ENCODE results near the gene STAC2. TPM values are rescaled to one million over a fixed set of nuclear protein-coding genes. Genes with fewer than 3 reads are reported as not detected.
A peak's percentile ranks its signal among the peaks of the same experiment; 100 is the strongest.

Gene STAC2
- polyA plus RNA-seq, 1 donor from 2014 or later = not detected

DNA sequence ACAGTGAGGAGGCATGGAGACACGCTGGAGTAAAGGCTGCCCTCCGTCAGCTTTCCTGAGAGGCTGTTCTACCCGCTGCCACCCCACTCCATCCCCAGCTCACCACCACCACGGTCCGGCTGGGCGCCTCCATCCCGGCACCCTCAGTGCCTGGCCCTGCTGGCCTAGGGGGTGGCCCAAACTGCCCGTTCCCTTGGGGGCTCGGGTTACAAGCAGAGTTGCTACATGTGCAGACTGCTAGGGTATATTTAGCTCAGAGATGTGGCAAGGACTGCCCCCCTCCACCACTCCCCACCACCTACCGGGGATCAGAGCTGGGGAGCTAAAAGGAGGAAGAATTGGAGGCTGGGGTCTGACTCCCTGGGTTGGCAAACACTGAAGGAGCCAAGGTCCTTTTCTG is 32.4 kb downstream of the STAC2 start:
- H3K27ac Mint-ChIP-seq = peak overlapping the region in 1 of 3 donors; percentile 15
- H3K9me3 Mint-ChIP-seq = no peaks in the 10 kb centered on the region
- H3K4me3 Mint-ChIP-seq = peak overlapping the region in 1 of 4 donors; percentile 11

DNA sequence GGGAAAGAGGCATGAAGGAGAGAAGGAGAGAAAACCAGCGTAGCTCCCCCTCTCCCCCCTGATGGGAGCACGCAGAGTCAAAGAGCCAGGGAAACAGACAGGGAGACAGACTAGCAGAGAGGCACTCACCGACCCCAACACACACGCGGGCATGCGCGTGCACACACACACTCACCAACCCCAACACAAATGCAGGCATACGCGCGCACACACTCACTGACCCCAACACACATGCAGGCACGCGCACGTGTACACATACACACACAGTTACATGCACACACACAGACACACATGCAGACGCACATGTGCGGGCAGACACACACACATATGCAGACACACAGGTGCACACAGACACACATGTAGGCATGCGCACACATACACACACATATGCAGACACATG is 32.8 kb downstream of the STAC2 start:
- H3K36me3 Mint-ChIP-seq = peaks cover 3% of the 10 kb centered on the region
- H3K9me3 Mint-ChIP-seq = no peaks in the 10 kb centered on the region
- peak overlapping the region in 1 of 4 donors; percentile 11 for H3K4me3 Mint-ChIP-seq
- peak overlapping the region in 2 of 3 donors; percentile 15 to 73 for H3K27ac Mint-ChIP-seq
- no peaks in the 10 kb centered on the region for H3K27me3 Mint-ChIP-seq
- H3K4me1 Mint-ChIP-seq = peaks cover 7 to 9% (median 7%) of the 10 kb centered on the region in 3 donors

More for the DNA sequence above, 32.4 kb downstream of the STAC2 start:
- Mint-ChIP-seq H3K27me3 (no peaks in the 10 kb centered on the region), H3K4me1 (peaks cover 7 to 11% (median 7%) of the 10 kb centered on the region in 3 donors), H3K36me3 (peaks cover 3% of the 10 kb centered on the region)

DNA sequence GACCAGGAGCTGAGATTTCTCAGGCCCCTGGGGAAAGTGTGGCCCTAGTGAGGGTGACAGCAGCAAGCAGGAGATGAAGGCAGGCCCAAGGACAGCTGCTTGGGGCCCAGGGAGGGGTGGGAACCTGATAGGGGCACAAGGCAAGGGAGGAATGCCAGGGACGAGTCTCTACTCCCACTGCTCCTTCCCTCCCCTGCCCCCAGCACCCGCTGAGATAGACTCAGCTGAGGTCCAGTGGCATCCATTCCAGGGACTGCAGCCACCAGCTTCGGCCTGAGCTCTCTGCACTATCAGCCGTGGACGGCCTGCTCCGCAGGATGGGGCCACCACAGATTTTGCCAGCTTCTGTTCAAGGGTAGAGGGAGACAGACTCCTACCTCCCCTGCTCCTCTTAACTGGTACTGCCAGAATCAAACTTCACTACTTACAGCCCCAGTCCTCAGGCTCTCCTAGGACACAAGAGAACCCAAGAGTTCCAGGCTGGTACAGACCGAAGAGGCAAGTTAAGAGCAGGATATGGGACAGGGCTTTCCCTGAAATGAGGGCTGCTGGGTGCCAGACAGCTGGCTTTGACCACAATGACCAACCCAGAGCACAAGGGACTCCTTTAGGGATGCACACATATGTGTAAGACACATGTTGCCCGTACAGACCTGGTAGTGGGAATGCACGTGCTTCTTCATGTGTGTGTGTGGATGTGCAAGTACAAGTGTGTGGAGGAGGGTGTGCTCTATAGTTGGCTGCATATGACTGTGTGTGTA is 33.8 kb downstream of the STAC2 start:
- H3K9me3 Mint-ChIP-seq = no peaks in the 10 kb centered on the region

DNA sequence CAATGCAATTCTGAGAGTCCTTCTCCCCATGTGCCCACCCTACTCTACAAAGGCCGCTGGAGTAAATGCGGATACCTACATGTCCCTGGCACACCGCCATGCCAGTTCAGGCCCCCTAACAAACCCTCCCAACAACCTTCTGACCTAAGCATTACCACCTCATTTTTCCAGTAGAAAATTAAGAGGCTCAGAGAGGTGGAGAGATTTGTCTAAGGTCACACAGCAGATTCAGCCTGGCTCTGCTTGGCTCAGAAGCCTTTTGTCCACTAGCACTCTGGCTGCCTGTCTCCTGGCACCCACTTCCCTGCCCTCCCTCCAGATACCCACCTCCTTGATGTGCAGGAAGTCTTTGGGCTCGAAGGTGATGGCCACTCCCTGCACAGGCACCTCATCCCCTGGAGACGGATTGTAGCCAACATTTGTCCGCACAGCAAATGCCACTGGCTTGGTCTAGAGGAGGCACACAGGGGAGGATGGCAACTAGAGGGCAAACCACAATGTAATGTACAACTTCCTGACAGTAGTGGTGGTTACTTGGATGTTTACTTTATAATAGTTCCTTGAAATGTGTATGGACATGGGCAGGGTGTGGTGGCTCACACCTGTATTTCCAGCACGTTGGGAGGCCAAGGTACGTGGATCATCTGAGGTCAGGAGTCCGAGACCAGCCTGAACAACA is 38.5 kb downstream of the STAC2 start:
- no peak overlapping the region for H3K27ac Mint-ChIP-seq
- no peaks in the 10 kb centered on the region for H3K9me3 Mint-ChIP-seq
- H3K36me3 Mint-ChIP-seq = peaks cover 6% of the 10 kb centered on the region
- H3K4me1 Mint-ChIP-seq = peaks cover 0 to 2% (median 1%) of the 10 kb centered on the region in 3 donors
- H3K4me3 Mint-ChIP-seq = no peak overlapping the region
- H3K27me3 Mint-ChIP-seq = no peaks in the 10 kb centered on the region

More for the DNA sequence above, 33.8 kb downstream of the STAC2 start:
- Mint-ChIP-seq H3K4me3 (peak overlapping the region in 2 of 4 donors; percentile 23 to 40), H3K36me3 (peaks cover 5% of the 10 kb centered on the region), H3K27me3 (no peaks in the 10 kb centered on the region), H3K4me1 (peaks cover 7 to 9% (median 7%) of the 10 kb centered on the region in 3 donors), H3K27ac (peak overlapping the region in 2 of 3 donors; percentile 0 to 36)

DNA sequence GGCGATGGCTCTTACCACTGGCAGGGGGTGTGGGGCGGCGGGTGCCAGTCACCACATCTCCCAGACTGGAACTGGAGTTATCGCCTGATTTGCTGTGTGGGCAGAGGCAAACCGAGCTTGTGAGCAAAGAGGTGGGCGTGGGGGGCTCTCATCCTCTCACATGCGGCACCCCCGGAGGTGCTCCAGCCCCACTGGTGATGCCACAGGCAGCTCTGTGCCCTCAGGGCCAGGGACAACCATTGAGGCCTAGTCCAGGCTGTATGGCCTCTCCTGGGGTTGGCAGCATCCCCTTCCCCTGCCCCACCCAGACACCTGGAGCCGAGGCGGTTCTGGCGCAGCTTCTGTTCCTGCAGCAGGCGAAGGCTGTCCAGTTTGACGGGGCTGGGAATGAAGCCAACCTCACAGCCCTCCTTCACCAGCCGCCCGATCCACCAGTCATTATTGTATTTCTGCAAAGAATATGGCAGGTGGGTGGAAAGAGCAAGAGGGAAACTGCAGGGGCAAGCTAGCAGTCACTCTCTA is 39.2 kb downstream of the STAC2 start:
- H3K27ac Mint-ChIP-seq = no peak overlapping the region
- H3K9me3 Mint-ChIP-seq = no peaks in the 10 kb centered on the region
- peaks cover 6% of the 10 kb centered on the region for H3K36me3 Mint-ChIP-seq
- no peak overlapping the region for H3K4me3 Mint-ChIP-seq
- no peaks in the 10 kb centered on the region for H3K27me3 Mint-ChIP-seq
- peaks cover 0 to 1% (median 0%) of the 10 kb centered on the region in 3 donors for H3K4me1 Mint-ChIP-seq

DNA sequence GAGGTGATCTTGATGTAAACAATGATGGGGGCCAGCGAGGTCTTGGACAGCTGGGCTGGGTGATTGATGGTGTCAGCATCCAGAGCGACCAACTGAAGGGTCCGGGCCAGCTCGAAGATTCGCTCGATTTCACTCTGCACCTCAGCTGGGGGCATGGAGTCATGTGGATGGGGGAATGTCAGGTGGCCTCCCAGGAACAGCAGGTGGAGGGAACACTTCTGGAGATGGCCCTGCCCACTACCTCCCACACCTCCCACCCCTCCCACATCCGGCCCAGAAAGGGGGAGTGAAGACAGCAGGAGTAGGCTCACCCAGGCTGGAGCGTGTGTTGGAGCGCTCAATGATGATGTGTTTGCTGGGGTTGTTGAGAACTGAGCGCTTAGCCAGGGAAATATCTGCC is 42.0 kb downstream of the STAC2 start:
- H3K27me3 Mint-ChIP-seq = no peaks in the 10 kb centered on the region
- H3K4me1 Mint-ChIP-seq = peaks cover 0 to 1% (median 0%) of the 10 kb centered on the region in 3 donors
- no peaks in the 10 kb centered on the region for H3K9me3 Mint-ChIP-seq
- peaks cover 3% of the 10 kb centered on the region for H3K36me3 Mint-ChIP-seq
- no peak overlapping the region for H3K4me3 Mint-ChIP-seq
- H3K27ac Mint-ChIP-seq = no peak overlapping the region

DNA sequence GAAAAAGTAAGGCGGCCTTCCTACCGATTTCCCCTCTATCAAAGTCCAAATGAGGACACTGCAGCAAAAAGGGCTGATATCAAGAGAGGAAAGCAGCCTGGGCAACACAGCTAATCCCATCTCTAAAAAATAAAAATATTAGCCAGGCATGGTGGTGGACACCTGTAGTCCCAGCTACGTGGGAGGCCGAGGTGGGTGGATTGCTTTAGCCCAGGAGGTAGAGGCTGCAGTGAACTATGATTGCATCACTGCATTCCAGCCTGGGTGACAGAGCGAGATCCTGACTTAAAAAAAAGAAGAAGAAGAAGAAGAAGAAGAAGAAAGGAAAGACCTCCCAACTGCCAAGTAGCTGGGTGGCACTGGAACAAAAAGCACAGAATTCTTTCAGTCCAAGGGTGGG is 42.7 kb downstream of the STAC2 start:
- Mint-ChIP-seq H3K4me1 (peaks cover 0 to 1% (median 0%) of the 10 kb centered on the region in 3 donors), H3K27ac (peak overlapping the region in 1 of 3 donors; percentile 43), H3K4me3 (no peak overlapping the region), H3K27me3 (no peaks in the 10 kb centered on the region), H3K9me3 (no peaks in the 10 kb centered on the region), H3K36me3 (peaks cover 3% of the 10 kb centered on the region)

DNA sequence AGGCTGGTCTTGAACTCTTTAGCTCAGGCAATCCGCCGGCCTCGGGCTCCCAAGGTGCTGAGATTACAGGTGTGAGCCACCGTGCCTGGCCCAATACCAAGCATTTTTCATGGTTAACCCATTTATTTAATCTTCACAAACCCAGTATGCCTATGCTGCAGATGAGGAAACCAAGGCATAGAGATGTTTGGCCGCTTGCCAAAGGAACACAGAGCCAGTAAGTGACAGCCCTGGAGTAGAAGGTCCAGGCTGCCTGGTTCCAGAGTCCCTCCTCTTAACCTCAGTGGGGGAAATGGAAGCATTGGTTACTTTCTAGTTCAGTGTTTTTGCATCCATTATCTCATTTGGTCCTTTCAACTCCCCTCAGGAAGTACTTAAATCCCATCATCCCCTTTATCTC is 44.4 kb downstream of the STAC2 start:
- Mint-ChIP-seq H3K4me3 (no peak overlapping the region), H3K27ac (no peak overlapping the region), H3K27me3 (no peaks in the 10 kb centered on the region), H3K36me3 (peaks cover 3% of the 10 kb centered on the region), H3K9me3 (no peaks in the 10 kb centered on the region), H3K4me1 (peaks cover 0 to 1% (median 0%) of the 10 kb centered on the region in 3 donors)

DNA sequence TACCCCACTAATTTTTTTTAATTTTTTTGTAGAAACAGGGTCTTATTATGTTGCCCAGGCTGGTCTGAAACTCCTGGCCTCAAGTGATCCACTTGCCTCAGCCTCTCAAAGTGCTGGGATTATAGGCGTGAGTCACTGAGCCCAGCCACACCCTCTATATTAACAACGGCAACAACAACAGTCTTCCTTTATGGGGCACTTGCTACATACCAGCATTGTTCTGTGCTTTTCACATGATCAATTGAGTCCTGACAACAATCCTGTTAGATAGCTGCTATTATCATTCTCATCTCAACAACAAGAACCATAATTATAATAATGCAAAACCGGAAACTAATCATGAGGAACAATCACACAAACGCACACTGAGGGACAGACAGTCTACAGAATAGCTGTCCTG is 47.2 kb downstream of the STAC2 start:
- no peak overlapping the region for H3K27ac Mint-ChIP-seq
- no peak overlapping the region for H3K4me3 Mint-ChIP-seq
- peaks cover 0 to 2% (median 2%) of the 10 kb centered on the region in 3 donors for H3K4me1 Mint-ChIP-seq
- no peaks in the 10 kb centered on the region for H3K9me3 Mint-ChIP-seq
- H3K36me3 Mint-ChIP-seq = peaks cover 3% of the 10 kb centered on the region
- peaks cover 2% of the 10 kb centered on the region for H3K27me3 Mint-ChIP-seq

DNA sequence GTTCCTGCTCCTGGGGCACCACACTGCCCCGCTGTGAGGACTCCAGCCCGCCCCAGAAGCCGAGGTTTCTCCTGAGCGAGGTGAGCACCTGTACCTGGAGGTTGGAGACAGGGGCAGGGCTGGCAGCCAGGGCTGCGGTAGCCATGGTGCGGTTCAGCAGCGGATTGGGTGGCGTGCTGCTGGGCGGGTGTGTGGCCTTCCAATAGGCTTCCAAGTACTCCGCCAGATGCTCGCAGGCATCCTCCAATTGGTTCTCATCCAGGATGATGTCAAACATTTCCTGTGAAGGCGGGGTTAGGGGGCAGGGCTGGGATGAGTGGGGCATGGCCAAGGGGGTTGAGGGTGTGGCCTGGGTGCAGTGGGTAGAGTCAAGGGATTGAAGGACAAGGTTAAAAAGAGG is 48.5 kb downstream of the STAC2 start:
- peaks cover under 1 to 2% (median 2%) of the 10 kb centered on the region in 3 donors for H3K4me1 Mint-ChIP-seq
- H3K9me3 Mint-ChIP-seq = no peaks in the 10 kb centered on the region
- H3K36me3 Mint-ChIP-seq = peaks cover 2% of the 10 kb centered on the region
- H3K27ac Mint-ChIP-seq = peak overlapping the region in 1 of 3 donors; percentile 62
- peaks cover 6% of the 10 kb centered on the region for H3K27me3 Mint-ChIP-seq
- no peak overlapping the region for H3K4me3 Mint-ChIP-seq

DNA sequence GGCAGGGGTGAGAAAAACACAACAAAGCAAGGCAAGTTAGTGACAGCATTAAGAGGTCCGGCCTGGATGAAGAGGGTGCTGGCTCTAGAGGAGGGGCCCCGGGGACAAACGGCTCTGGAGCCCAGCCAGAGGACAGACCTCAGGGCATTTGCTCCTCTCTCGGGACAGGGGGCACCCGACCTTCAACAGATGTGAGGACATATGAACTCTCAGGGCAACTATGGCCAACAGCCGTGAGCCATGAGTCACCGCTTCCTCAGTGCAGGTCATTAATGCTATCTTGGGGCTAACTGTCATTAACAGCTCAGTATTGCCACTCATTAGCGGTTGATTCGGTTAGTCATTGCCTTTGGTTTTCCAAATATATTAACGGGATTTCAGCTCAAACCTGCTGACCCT is 50.1 kb downstream of the STAC2 start:
- H3K27me3 Mint-ChIP-seq = peaks cover 8% of the 10 kb centered on the region
- no peak overlapping the region for H3K27ac Mint-ChIP-seq
- peak overlapping the region in 2 of 4 donors; percentile 90 to 94 for H3K4me3 Mint-ChIP-seq
- H3K36me3 Mint-ChIP-seq = peaks cover 2% of the 10 kb centered on the region
- H3K4me1 Mint-ChIP-seq = peaks cover 2 to 7% (median 2%) of the 10 kb centered on the region in 3 donors
- H3K9me3 Mint-ChIP-seq = no peaks in the 10 kb centered on the region

DNA sequence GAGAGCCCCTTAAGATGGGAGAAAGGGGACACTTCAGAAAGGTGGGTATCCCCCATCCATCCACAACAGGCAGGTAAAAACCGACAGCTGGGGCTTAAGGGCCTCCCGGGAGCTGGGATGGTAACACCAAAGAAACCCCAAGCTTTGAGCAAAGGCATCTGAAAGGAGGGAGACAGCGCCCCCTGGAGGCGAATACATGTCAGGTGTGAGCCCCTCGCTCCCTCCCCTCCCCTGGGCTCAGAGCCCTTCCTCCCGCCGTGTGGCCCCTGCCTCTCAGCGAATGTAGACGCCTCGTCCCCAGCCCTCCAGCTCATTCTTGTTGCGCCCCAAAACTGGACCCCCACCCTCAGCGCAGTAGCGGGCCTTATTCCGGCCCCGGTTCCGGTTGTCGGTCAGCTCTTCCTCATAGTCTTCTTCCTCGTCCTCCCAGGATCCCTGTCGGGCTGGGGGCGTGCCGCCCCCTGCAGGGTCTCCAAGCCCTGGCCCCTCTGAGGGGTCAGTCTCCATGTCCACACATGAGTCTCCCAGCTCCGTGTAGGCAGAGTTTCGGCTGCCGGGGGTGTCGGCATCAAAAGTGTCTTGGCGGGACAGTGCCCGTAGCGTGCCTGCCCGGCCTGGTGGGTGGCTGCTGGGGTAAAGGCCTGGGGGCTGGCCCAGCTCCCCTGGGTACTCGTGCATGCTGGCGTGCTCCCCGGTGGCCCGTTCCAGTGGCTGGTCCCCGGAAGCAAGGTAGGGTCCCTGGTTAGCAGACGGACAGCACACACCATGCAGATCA is 50.6 kb downstream of the STAC2 start:
- Mint-ChIP-seq H3K4me1 (peaks cover 2 to 7% (median 2%) of the 10 kb centered on the region in 3 donors), H3K9me3 (no peaks in the 10 kb centered on the region), H3K36me3 (peaks cover 2% of the 10 kb centered on the region), H3K27ac (peak overlapping the region in 1 of 3 donors; percentile 71), H3K27me3 (peaks cover 8% of the 10 kb centered on the region), H3K4me3 (peak overlapping the region; percentile 26 to 94 (median 82))

DNA sequence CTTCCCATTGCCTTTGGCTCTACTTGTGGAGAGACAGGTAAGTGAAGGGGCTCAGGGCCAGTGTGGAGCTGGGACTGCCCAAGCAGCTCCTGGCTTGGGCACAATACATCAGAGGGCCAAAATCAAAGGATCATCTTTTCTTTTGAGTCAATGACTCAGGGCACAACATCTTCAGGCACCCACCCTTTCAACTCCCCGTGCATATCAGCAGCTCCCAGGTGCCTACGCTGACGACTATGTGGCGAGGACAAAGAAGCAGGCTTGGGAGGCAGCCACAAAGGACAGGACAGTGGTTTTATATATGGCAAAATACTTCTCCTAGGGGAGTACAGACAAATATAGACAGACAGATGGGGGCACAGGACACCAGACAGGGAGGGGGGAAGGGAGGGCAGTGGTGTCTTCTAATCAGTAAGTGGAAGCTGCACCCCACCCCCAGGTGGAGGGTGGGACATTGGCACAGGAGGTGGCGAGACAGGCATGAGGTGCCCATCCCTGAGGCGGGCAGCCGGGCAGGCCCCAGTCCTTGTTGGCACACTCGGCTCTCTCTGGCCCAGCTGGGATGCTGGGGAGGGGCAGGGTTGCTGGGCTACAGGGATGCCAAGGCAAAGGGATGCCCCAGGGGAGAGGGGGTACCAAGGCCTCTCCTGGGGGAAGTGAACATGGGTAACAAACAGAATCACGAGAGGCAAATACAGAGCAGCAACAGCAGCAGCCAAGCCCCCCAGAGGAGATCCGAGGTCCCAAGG is 52.0 kb downstream of the STAC2 start:
- H3K4me1 Mint-ChIP-seq = peaks cover 2 to 7% (median 2%) of the 10 kb centered on the region in 3 donors
- no peak overlapping the region for H3K4me3 Mint-ChIP-seq
- H3K9me3 Mint-ChIP-seq = no peaks in the 10 kb centered on the region
- peaks cover 8% of the 10 kb centered on the region for H3K27me3 Mint-ChIP-seq
- H3K27ac Mint-ChIP-seq = peak overlapping the region in 2 of 3 donors; percentile 39 to 55
- peaks cover 2% of the 10 kb centered on the region for H3K36me3 Mint-ChIP-seq

DNA sequence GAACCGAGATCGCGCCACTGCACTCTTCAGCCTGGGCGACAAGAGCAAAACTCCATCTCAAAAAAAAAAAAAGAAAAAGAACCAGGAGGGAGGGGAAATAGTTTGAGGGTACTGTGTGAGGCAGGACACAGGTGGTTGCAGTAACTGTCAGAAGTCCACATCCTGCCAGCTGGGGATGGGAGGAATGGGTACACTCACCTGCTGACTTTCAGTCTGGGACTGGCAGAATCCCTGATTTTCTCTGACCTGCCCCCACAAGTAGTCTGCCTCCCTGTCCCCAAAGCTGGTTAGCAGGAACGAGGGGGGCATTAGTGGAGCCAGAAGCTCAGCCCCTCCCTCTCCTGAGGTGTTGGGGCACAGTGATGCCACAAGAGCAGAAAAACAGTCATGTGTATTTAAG is 52.7 kb downstream of the STAC2 start:
- H3K27me3 Mint-ChIP-seq = peaks cover 8% of the 10 kb centered on the region
- no peak overlapping the region for H3K4me3 Mint-ChIP-seq
- peaks cover 2% of the 10 kb centered on the region for H3K36me3 Mint-ChIP-seq
- H3K27ac Mint-ChIP-seq = no peak overlapping the region
- peaks cover 2 to 7% (median 2%) of the 10 kb centered on the region in 3 donors for H3K4me1 Mint-ChIP-seq
- no peaks in the 10 kb centered on the region for H3K9me3 Mint-ChIP-seq

Measured in IgD-negative memory B cell (primary cell).